ENCODE data around the gene HPN. TPM values are rescaled to one million over a fixed set of nuclear protein-coding genes. Genes with fewer than 3 reads are reported as not detected.

HPN gene
- total RNA-seq, 1 donor from 2014 or later, result 2.3 TPM

- no peaks in the 10 kb centered on the region for H3K27me3 ChIP-seq (ENCODE audit: control insufficient read depth, insufficient read depth, low read length)
- H3K36me3 ChIP-seq (ENCODE audit: control insufficient read depth, insufficient read depth, low read length), result no peaks in the 10 kb centered on the region
- DNase-seq (ENCODE audit: low read depth), result no peak
- no peak for TF ChIP-seq CTCF (IDR thresholded peaks at IDR 0.05; ENCODE audit: insufficient read depth, low read length, poor library complexity, severe bottlenecking)
- no peak overlapping the region for H3K4me3 ChIP-seq (ENCODE audit: low read depth, low read length)
Measured at GRCh38 chr19:35074426-35075201, 33.1 kb downstream of the HPN start.

GRCh38 chr19:35075202-35076025, 33.9 kb downstream of the HPN start:
- TF ChIP-seq CTCF (IDR thresholded peaks at IDR 0.05; ENCODE audit: insufficient read depth, low read length, poor library complexity, severe bottlenecking), result no peak
- DNase-seq (ENCODE audit: low read depth), result no peak
- no peaks in the 10 kb centered on the region for H3K27me3 ChIP-seq (ENCODE audit: control insufficient read depth, insufficient read depth, low read length)
- H3K4me3 ChIP-seq (ENCODE audit: low read depth, low read length), result no peak overlapping the region
- no peaks in the 10 kb centered on the region for H3K36me3 ChIP-seq (ENCODE audit: control insufficient read depth, insufficient read depth, low read length)

GRCh38 chr19:35076026-35076370, 34.5 kb downstream of the HPN start:
- TF ChIP-seq CTCF (IDR thresholded peaks at IDR 0.05; ENCODE audit: insufficient read depth, low read length, poor library complexity, severe bottlenecking), result no peak
- Histone ChIP-seq H3K4me3 (ENCODE audit: low read depth, low read length) (no peak overlapping the region), H3K36me3 (ENCODE audit: control insufficient read depth, insufficient read depth, low read length) (no peaks in the 10 kb centered on the region), H3K27me3 (ENCODE audit: control insufficient read depth, insufficient read depth, low read length) (no peaks in the 10 kb centered on the region)
- DNase-seq (ENCODE audit: low read depth), result no peak

GRCh38 chr19:35076657-35077056, 35.1 kb downstream of the HPN start:
- DNase-seq (ENCODE audit: low read depth), result no peak
- no peak for TF ChIP-seq CTCF (IDR thresholded peaks at IDR 0.05; ENCODE audit: insufficient read depth, low read length, poor library complexity, severe bottlenecking)
- Histone ChIP-seq H3K36me3 (ENCODE audit: control insufficient read depth, insufficient read depth, low read length) (no peaks in the 10 kb centered on the region), H3K27me3 (ENCODE audit: control insufficient read depth, insufficient read depth, low read length) (no peaks in the 10 kb centered on the region), H3K4me3 (ENCODE audit: low read depth, low read length) (no peak overlapping the region)

GRCh38 chr19:35077411-35078223, 36.1 kb downstream of the HPN start:
- Histone ChIP-seq H3K4me3 (ENCODE audit: low read depth, low read length) (no peak overlapping the region), H3K36me3 (ENCODE audit: control insufficient read depth, insufficient read depth, low read length) (no peaks in the 10 kb centered on the region), H3K27me3 (ENCODE audit: control insufficient read depth, insufficient read depth, low read length) (no peaks in the 10 kb centered on the region)
- TF ChIP-seq CTCF (IDR thresholded peaks at IDR 0.05; ENCODE audit: insufficient read depth, low read length, poor library complexity, severe bottlenecking), result no peak
- DNase-seq (ENCODE audit: low read depth), result no peak

All from kidney epithelial cell (primary cell).